Measurements from ENCODE around the gene TP53BP2. TPM values are rescaled to one million over a fixed set of nuclear protein-coding genes. Genes with fewer than 3 reads are reported as not detected.

TP53BP2 gene
- total RNA-seq, 6 experiments from 2014 or later = 13.7 to 46.4 (median 19.0) TPM

DNA sequence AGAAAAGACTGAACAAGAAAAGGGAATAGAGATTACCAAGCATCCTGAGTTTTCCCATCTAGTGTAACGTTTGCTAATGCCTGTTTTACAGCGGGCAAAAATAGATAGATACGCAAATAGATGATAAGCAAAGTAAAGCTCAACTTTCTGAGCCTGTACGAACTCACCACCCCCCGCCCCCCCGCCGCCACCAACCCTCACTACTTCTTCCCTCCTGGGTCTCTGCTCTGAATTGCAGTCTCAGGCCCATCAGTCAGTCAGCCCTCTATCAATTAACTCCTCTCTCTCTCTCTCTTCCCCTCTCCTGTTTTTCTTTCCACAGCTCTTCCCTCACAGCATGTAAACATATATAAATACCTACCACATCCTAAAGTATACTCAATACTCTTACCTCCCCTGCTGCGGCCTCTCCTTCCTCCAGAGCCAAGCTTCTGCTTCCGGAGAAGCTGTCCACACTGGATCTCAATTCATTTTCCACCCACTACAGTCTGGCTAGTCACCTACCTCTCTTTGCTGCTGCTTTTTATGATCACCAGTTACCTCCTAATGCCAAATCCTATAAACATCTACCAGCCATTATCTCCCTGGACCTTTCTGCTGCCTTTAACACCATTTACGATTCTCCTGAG lies 68.8 kb downstream of the TP53BP2 start:
- TF ChIP-seq, protein P1, sequence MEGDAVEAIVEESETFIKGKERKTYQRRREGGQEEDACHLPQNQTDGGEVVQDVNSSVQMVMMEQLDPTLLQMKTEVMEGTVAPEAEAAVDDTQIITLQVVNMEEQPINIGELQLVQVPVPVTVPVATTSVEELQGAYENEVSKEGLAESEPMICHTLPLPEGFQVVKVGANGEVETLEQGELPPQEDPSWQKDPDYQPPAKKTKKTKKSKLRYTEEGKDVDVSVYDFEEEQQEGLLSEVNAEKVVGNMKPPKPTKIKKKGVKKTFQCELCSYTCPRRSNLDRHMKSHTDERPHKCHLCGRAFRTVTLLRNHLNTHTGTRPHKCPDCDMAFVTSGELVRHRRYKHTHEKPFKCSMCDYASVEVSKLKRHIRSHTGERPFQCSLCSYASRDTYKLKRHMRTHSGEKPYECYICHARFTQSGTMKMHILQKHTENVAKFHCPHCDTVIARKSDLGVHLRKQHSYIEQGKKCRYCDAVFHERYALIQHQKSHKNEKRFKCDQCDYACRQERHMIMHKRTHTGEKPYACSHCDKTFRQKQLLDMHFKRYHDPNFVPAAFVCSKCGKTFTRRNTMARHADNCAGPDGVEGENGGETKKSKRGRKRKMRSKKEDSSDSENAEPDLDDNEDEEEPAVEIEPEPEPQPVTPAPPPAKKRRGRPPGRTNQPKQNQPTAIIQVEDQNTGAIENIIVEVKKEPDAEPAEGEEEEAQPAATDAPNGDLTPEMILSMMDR (IDR thresholded peaks at IDR 0.05) = no peak
- TF ChIP-seq POLR2A (IDR thresholded peaks at IDR 0.05) = no peak
- Histone ChIP-seq H3K9me3 (no peaks in the 10 kb centered on the region), H3K4me3 (no peak overlapping the region), H3K4me1 (no peaks in the 10 kb centered on the region), H3K36me3 (peaks cover 0 to 64% (median 18%) of the 10 kb centered on the region in 4 donors), H3K27ac (no peak overlapping the region), H3K27me3 (no peaks in the 10 kb centered on the region)
- intact Hi-C loops (cut with DNase I) = no loop called here
- WGBS (ENCODE audit: insufficient coverage, low coverage, low lambda C conversion rate, missing lambda C conversion rate) = 81% methylated on average over 10 of the region's 10 CpGs
- DNase-seq (no peak), ATAC-seq (no peak)

DNA sequence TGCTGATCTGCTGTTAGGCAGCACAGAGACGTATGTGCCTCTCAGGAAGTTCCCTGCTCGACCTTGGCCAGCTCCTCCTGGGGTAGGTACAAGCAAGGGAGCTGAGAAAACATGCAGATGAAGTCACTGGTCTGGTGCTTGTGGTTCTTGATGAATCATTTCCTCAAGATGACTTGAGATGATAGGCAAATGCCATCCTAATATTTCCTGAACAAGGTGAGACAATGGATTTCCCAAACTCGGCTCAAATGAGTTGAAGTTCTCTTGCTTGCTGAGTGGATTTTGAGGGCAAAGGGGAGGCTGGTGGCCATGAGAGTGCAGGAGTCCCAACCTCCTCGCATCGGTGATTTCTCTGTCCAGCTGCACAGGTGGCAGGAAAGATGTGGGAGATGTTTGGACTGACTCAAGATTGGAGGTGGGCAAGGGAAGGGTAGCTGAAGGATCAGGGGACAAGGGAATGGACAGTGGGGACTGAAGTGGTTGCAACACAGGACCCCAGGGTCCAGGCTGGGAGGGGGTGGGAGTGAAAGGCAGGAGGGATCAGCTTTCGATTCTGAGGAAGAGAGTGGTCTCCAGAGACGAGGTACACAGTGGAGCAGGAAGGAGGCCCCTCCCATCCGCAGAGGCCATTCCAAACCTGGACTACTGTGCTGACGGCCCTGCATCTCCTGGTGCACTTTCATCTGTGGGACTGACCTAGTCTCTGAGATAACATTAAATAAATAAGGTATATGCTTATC lies 69.5 kb downstream of the TP53BP2 start:
- TF ChIP-seq POLR2A (IDR thresholded peaks at IDR 0.05) = no peak
- TF ChIP-seq, protein P1 (IDR thresholded peaks at IDR 0.05) = no peak
- intact Hi-C loops (cut with DNase I) = no loop called here
- no peaks in the 10 kb centered on the region for H3K9me3 ChIP-seq
- H3K36me3 ChIP-seq = peaks cover 0 to 66% (median 18%) of the 10 kb centered on the region in 4 donors
- H3K27me3 ChIP-seq = no peaks in the 10 kb centered on the region
- DNase-seq (no peak), ATAC-seq (peak in 2 of 4 donors; percentile 15 to 16)
- no peak overlapping the region for H3K27ac ChIP-seq
- WGBS (ENCODE audit: insufficient coverage, low coverage, low lambda C conversion rate, missing lambda C conversion rate) = 67% methylated on average over 7 of the region's 9 CpGs
- H3K4me1 ChIP-seq = no peaks in the 10 kb centered on the region
- H3K4me3 ChIP-seq = no peak overlapping the region

DNA sequence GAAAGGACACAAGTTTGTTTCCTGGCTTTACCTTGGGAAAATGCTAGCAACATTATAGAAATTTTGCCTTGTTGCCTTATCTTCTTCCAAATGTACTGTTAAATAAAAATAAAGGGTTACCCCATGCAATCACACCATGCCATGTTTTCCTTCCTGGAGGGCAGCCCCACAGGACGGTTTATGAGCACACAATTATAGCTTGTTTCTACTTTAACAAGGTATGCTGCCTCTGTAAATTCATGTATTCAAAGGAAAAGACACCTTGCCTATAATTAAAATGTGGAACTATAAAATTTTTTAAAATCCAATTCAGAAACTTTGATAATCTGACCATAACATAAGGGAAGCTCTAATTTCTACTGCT lies 70.1 kb downstream of the TP53BP2 start:
- Histone ChIP-seq H3K36me3 (peaks cover 0 to 63% (median 17%) of the 10 kb centered on the region in 4 donors), H3K9me3 (no peaks in the 10 kb centered on the region), H3K4me1 (no peaks in the 10 kb centered on the region), H3K27ac (no peak overlapping the region), H3K27me3 (no peaks in the 10 kb centered on the region), H3K4me3 (no peak overlapping the region)
- intact Hi-C loops (cut with DNase I) = no loop called here
- WGBS (ENCODE audit: insufficient coverage, low coverage, low lambda C conversion rate, missing lambda C conversion rate) = 70% methylated on average over 1 of the region's 1 CpG
- no peak for TF ChIP-seq POLR2A (IDR thresholded peaks at IDR 0.05)
- TF ChIP-seq, protein P1 (IDR thresholded peaks at IDR 0.05) = no peak
- DNase-seq (no peak), ATAC-seq (no peak)

DNA sequence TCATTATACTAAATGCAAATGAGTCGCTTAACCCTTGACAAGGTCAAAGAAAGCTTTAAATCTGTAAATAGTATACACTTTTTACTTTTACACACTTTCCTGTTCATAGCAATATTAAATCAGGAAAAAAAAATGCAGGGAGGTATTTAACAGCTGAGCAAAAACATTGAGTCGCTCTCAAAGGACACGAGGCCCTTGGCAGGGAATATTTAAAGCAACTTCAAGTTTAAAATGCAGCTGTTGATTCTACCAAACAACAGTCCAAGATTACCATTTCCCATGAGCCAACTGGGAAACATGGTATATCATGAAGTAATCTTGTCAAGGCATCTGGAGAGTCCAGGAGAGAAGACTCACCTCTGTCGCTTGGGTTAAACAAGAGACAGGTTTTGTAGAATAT lies 70.7 kb downstream of the TP53BP2 start:
- no peaks in the 10 kb centered on the region for H3K27me3 ChIP-seq
- peaks cover 0 to 56% (median 13%) of the 10 kb centered on the region in 4 donors for H3K36me3 ChIP-seq
- WGBS (ENCODE audit: insufficient coverage, low coverage, low lambda C conversion rate, missing lambda C conversion rate) = 60% methylated on average over 4 of the region's 4 CpGs
- no peak overlapping the region for H3K4me3 ChIP-seq
- ATAC-seq (no peak), DNase-seq (no peak)
- no peaks in the 10 kb centered on the region for H3K9me3 ChIP-seq
- intact Hi-C loops (cut with DNase I) = no loop called here
- TF ChIP-seq, protein P1 (IDR thresholded peaks at IDR 0.05) = no peak
- TF ChIP-seq POLR2A (IDR thresholded peaks at IDR 0.05) = no peak
- H3K4me1 ChIP-seq = no peaks in the 10 kb centered on the region
- H3K27ac ChIP-seq = no peak overlapping the region
